PC-3 (cell line): ENCODE measurements around the gene UCK1. TPM values are rescaled to one million over a fixed set of nuclear protein-coding genes. Genes with fewer than 3 reads are reported as not detected.

ENCODE experiments used
- ATAC-seq: fragments of 200-7000 bp; cut with Tn5 transposase; 2 replicates; pipeline ENCODE4 v1.9.1; 2020; ENCODE audit warnings: mild to moderate bottlenecking, moderate library complexity
- BruUV-seq: library from RNA; stranded (reverse); fragments of 400-500 nt; replicated peaks from 2 replicates; lab custom pipeline; 2021; lab: Mats Ljungman, UMichigan
- CTCF ChIA-PET: fragments of 300-600 bp; sonication (Branson Sonifier 250); formaldehyde crosslinking; loops from one replicate; lab custom pipeline; 2022; ENCODE audit warnings: antibody characterized with exemption; lab: Charles Lee
- POLR2A ChIA-PET: fragments of 300-600 bp; sonication (Branson Sonifier 250); formaldehyde crosslinking; loops from one replicate; lab custom pipeline; 2022; ENCODE audit warnings: antibody characterized with exemption; ENCODE audit not compliant: unreplicated experiment; lab: Charles Lee
- DNase-seq: peaks from one replicate; pipeline ENCODE4 v3.0.0-alpha.2; 2015
- H2AFZ ChIP-seq: fragments of 300-600 bp; sonication (generic); 2 replicates; pipeline ENCODE4 v1.6.0; 2016; ENCODE audit warnings: antibody characterized with exemption, low read length
- H3F3A ChIP-seq: fragments of 300-600 bp; sonication (generic); one replicate; pipeline ENCODE4 v1.6.0; 2017; ENCODE audit warnings: antibody characterized with exemption, low read length, control low read depth, mild to moderate bottlenecking; ENCODE audit not compliant: unreplicated experiment
- H3K27ac ChIP-seq: fragments of 300-600 bp; sonication (generic); 2 replicates; pipeline ENCODE4 v1.5.1; 2016; ENCODE audit warnings: mild to moderate bottlenecking, low read length
- H3K27me3 ChIP-seq: fragments of 300-600 bp; sonication (generic); 2 replicates; pipeline ENCODE4 v1.6.1; 2016; ENCODE audit warnings: low read length, mixed read lengths
- H3K36me3 ChIP-seq: fragments of 300-600 bp; sonication (generic); 2 replicates; pipeline ENCODE4 v1.6.1; 2016; ENCODE audit warnings: low read depth, mixed run types, low read length, mixed read lengths
- H3K4me1 ChIP-seq: fragments of 300-600 bp; sonication (generic); 2 replicates; pipeline ENCODE4 v1.5.1; 2016; ENCODE audit warnings: low read length; ENCODE audit not compliant: insufficient read depth
- H3K4me2 ChIP-seq: fragments of 300-600 bp; sonication (generic); 2 replicates; pipeline ENCODE4 v1.6.0; 2016; ENCODE audit warnings: low read length
- H3K4me3 ChIP-seq: fragments of 300-600 bp; sonication (generic); 2 replicates; pipeline ENCODE4 v1.5.1; 2016; ENCODE audit warnings: mild to moderate bottlenecking, low read length, mixed read lengths
- H3K79me2 ChIP-seq: fragments of 300-600 bp; sonication (generic); 2 replicates; pipeline ENCODE4 v1.6.1; 2017; ENCODE audit warnings: low read length, mixed read lengths
- H3K9ac ChIP-seq: fragments of 300-600 bp; sonication (generic); 2 replicates; pipeline ENCODE4 v1.6.0; 2016; ENCODE audit warnings: mild to moderate bottlenecking, low read length
- H3K9me2 ChIP-seq: fragments of 300-600 bp; sonication (generic); replicated peaks from 2 replicates; pipeline ENCODE4 v1.6.1; 2016; ENCODE audit warnings: mixed run types, low read length, mixed read lengths
- H3K9me3 ChIP-seq: fragments of 300-600 bp; sonication (generic); 2 replicates; pipeline ENCODE4 v1.6.1; 2016; ENCODE audit warnings: low read length, mixed read lengths
- H4K20me1 ChIP-seq: fragments of 300-600 bp; sonication (generic); 2 replicates; pipeline ENCODE4 v1.6.1; 2016; ENCODE audit warnings: low read length, mixed read lengths
- EZH2 ChIP-seq: fragments of 300-600 bp; sonication (generic); IDR thresholded peaks from one replicate; pipeline ENCODE4 v1.6.1; 2017; ENCODE audit warnings: antibody characterized with exemption, mild to moderate bottlenecking, low read length; ENCODE audit not compliant: unreplicated experiment
- EZH2phosphoT487 ChIP-seq: fragments of 300-600 bp; sonication (generic); IDR thresholded peaks from 2 replicates; pipeline ENCODE4 v1.6.1; 2018; ENCODE audit warnings: mild to moderate bottlenecking, antibody characterized with exemption, low read length, borderline replicate concordance
- intact Hi-C: fragments of 100-400 bp; cut with micrococcal nuclease; formaldehyde crosslinking; loops from 2 replicates; pipeline ENCODE4 v1.9.0; 2023
- total RNA-seq: library from RNA; depleted of rRNA; stranded (reverse); fragments of >200 nt; gene quantifications from 2 replicates; pipeline ENCODE4 v1.2.3, GENCODE V29; 2014
- TF ChIP-seq, protein P1 (sequence below): fragments of 300-600 bp; sonication (generic); conservative IDR thresholded peaks from 2 replicates; pipeline ENCODE4 v1.5.1; 2017; ENCODE audit warnings: antibody characterized with exemption, low read depth, mild to moderate bottlenecking, low read length

The UCK1 gene
- total RNA-seq, 1 experiment from 2014 or later: 28.2 TPM

GRCh38 chr9:131543141-131543540 lies 12.1 kb upstream of the UCK1 start:
- Histone ChIP-seq H3K9me3 (0 out of 2 replicates have a peak, but pooled peaks cover 6% of the 10 kb centered on the region), H3K4me2 (no peak overlapping the region), H3K27me3 (peaks cover 10% of the 10 kb centered on the region), H3K36me3 (no peaks in the 10 kb centered on the region), H3K9me2 (no peaks in the 10 kb centered on the region), H3K4me1 (peaks cover 6% of the 10 kb centered on the region; the same call in 1 of the 2 replicates), H3K79me2 (no peaks in the 10 kb centered on the region), H4K20me1 (no peaks in the 10 kb centered on the region), H3F3A (no peaks in the 10 kb centered on the region), H3K27ac (no peak overlapping the region), H3K9ac (no peak overlapping the region), H3K4me3 (no peak overlapping the region), H2AFZ (no peak overlapping the region)
- POLR2A ChIA-PET: no interaction called here
- TF ChIP-seq EZH2phosphoT487 (no peak), EZH2 (no peak)
- TF ChIP-seq, protein P1, sequence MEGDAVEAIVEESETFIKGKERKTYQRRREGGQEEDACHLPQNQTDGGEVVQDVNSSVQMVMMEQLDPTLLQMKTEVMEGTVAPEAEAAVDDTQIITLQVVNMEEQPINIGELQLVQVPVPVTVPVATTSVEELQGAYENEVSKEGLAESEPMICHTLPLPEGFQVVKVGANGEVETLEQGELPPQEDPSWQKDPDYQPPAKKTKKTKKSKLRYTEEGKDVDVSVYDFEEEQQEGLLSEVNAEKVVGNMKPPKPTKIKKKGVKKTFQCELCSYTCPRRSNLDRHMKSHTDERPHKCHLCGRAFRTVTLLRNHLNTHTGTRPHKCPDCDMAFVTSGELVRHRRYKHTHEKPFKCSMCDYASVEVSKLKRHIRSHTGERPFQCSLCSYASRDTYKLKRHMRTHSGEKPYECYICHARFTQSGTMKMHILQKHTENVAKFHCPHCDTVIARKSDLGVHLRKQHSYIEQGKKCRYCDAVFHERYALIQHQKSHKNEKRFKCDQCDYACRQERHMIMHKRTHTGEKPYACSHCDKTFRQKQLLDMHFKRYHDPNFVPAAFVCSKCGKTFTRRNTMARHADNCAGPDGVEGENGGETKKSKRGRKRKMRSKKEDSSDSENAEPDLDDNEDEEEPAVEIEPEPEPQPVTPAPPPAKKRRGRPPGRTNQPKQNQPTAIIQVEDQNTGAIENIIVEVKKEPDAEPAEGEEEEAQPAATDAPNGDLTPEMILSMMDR: no peak
- no peak for DNase-seq
- no TSS peak for BruUV-seq
- CTCF ChIA-PET: no interaction called here
- intact Hi-C loops: no loop called here
- ATAC-seq: no peak

DNA sequence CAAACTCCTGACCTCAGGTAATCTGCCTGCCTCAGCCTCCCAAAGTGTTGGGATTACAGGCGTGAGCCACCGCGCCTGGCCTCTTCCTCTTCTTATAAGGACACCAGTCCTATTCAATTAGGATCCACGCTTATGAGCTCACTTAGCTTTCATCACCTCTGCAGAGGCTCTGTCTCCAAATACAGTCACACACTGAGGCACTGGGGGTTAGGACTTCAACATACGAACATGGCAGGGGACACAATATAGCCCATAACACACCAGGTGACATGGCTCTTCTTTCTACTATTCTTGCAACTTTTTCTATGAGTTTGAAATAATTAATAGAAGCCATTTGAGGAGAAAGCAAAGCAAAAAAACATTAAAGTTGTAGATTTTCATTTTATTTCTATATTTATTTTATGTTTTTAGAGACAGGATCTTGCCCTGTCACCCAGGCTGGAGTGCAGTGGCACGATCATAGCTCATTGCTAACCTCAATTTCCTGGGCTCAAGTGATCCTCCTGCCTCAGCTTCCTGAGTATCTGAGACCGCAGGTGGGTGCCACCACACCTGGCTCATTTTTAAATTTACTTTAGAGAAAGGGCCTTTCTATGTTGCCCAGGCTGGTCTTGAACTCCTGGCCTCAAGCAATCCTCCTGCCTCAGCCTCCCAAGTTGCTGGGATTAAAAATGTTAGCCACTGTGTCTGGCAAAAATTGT lies 8.3 kb upstream of the UCK1 start:
- H3K27ac ChIP-seq: no peak overlapping the region
- no peaks in the 10 kb centered on the region for H3K9me2 ChIP-seq
- DNase-seq (no peak), ATAC-seq (no peak)
- H3K27me3 ChIP-seq: no peaks in the 10 kb centered on the region
- no peaks in the 10 kb centered on the region for H3K79me2 ChIP-seq
- no peaks in the 10 kb centered on the region for H3F3A ChIP-seq
- POLR2A ChIA-PET: no interaction called here
- no peak overlapping the region for H2AFZ ChIP-seq
- H3K4me3 ChIP-seq: no peak overlapping the region
- H3K9ac ChIP-seq: no peak overlapping the region
- CTCF ChIA-PET: no interaction called here
- TF ChIP-seq EZH2 (no peak), EZH2phosphoT487 (no peak)
- TF ChIP-seq, protein P1: no peak
- H3K36me3 ChIP-seq: no peaks in the 10 kb centered on the region
- no peaks in the 10 kb centered on the region for H3K4me1 ChIP-seq
- no peaks in the 10 kb centered on the region for H4K20me1 ChIP-seq
- H3K9me3 ChIP-seq: 0 out of 2 replicates have a peak, but pooled peaks cover 6% of the 10 kb centered on the region
- H3K4me2 ChIP-seq: no peak overlapping the region
- BruUV-seq: no TSS peak
- intact Hi-C loops: no loop called here

GRCh38 chr9:131537946-131538345 lies 6.9 kb upstream of the UCK1 start:
- POLR2A ChIA-PET: no interaction called here
- no peak overlapping the region for H3K4me2 ChIP-seq
- H3K9ac ChIP-seq: no peak overlapping the region
- no peak overlapping the region for H3K27ac ChIP-seq
- H4K20me1 ChIP-seq: no peaks in the 10 kb centered on the region
- H3K79me2 ChIP-seq: no peaks in the 10 kb centered on the region
- no peaks in the 10 kb centered on the region for H3K4me1 ChIP-seq
- H3K36me3 ChIP-seq: no peaks in the 10 kb centered on the region
- BruUV-seq: no TSS peak
- CTCF ChIA-PET: no interaction called here
- H2AFZ ChIP-seq: no peak overlapping the region
- TF ChIP-seq, protein P1: no peak
- TF ChIP-seq EZH2 (no peak), EZH2phosphoT487 (no peak)
- H3K27me3 ChIP-seq: no peaks in the 10 kb centered on the region
- H3K4me3 ChIP-seq: no peak overlapping the region
- H3K9me2 ChIP-seq: no peaks in the 10 kb centered on the region
- ATAC-seq: no peak
- no peak for DNase-seq
- intact Hi-C loops: no loop called here
- H3K9me3 ChIP-seq: no peaks in the 10 kb centered on the region
- no peaks in the 10 kb centered on the region for H3F3A ChIP-seq
